Measurements from ENCODE around the gene TEX264.

The TEX264 gene

GRCh38 chr3:51727500-51727899 is 56.4 kb downstream of the TEX264 start:
- TF ChIP-seq GATA2 (IDR thresholded peaks at IDR 0.05; ENCODE audit: low read depth, low read length) (no peak), GATA3 (IDR thresholded peaks at IDR 0.05; ENCODE audit: low read depth, low read length) (no peak)

DNA sequence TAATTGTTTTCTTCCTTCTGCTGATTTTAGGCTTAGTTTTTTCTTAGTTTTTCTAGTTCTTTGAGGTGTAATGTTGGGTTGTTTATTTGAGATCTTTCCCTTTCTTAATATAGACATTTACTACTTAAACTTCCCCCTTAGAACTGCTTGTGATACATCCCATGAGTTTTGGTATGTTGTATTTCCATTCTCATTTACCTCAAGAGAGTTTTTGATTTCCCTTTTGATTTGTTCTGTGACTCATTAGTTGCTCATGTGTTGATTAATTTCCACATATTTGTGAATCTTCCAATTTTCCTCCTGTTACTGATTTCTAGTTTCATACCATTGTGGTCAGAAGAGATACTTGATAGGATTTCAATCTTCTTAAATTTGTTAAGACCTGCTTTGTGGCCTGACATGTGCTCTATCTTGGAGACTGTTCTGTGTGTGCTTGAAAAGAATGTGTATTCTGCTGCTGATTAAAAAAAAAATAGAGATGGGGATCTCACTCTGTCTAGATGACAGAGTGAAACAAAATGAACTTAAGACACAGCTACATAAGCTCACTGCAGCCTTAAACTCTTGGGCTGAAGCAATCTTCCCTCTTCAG is 58.1 kb downstream of the TEX264 start:
- TF ChIP-seq GATA3 (IDR thresholded peaks at IDR 0.05; ENCODE audit: low read depth, low read length) (no peak), GATA2 (IDR thresholded peaks at IDR 0.05; ENCODE audit: low read depth, low read length) (no peak)

- TF ChIP-seq GATA2 (IDR thresholded peaks at IDR 0.05; ENCODE audit: low read depth, low read length) (no peak), GATA3 (IDR thresholded peaks at IDR 0.05; ENCODE audit: low read depth, low read length) (no peak)
Observed at GRCh38 chr3:51733859-51734571, 63.0 kb downstream of the TEX264 start.

GRCh38 chr3:51734572-51734907 is 63.5 kb downstream of the TEX264 start:
- no peak for TF ChIP-seq GATA3 (IDR thresholded peaks at IDR 0.05; ENCODE audit: low read depth, low read length)
- no peak for TF ChIP-seq GATA2 (IDR thresholded peaks at IDR 0.05; ENCODE audit: low read depth, low read length)

DNA sequence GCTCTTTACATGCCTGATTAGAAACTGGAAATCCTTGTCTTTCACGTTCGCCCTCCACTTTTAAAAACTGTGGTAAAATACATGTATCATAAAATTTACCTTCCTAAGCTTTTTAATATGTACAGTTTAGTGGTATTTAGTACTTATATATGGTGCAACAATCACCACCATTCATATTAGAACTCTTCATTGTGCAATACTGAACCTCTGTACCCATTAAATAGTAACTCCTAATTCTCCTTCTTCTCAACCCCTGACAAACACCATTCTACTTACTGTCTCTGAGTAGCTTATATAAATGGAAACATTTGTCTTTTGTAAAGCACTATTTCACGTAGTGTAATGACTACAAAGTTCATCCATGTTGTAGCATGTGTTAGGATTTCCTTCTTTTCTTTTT is 64.0 kb downstream of the TEX264 start:
- TF ChIP-seq GATA3 (IDR thresholded peaks at IDR 0.05; ENCODE audit: low read depth, low read length) (no peak), GATA2 (IDR thresholded peaks at IDR 0.05; ENCODE audit: low read depth, low read length) (no peak)

GRCh38 chr3:51735950-51736349 is 64.9 kb downstream of the TEX264 start:
- no peak for TF ChIP-seq GATA2 (IDR thresholded peaks at IDR 0.05; ENCODE audit: low read depth, low read length)
- no peak for TF ChIP-seq GATA3 (IDR thresholded peaks at IDR 0.05; ENCODE audit: low read depth, low read length)

DNA sequence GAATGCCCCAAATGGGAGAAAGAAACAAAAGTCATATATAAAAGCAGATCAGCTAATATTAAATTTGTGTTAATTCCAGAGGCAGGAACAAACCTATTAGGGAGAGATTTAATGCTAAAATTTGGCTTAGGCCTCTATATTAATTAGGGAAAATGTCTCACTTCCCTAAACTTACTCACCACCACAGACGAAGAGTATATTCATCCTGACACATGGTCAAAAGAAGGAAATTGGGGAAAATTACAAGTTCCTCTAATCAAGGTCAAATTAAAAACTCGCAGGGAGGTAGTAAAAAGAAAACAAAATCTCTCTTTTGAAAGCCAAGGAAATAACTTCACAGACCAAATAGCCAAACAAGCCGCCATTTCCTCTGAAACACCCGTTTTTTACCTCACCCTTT is 68.1 kb downstream of the TEX264 start:
- TF ChIP-seq GATA3 (IDR thresholded peaks at IDR 0.05; ENCODE audit: low read depth, low read length) (no peak), GATA2 (IDR thresholded peaks at IDR 0.05; ENCODE audit: low read depth, low read length) (no peak)

DNA sequence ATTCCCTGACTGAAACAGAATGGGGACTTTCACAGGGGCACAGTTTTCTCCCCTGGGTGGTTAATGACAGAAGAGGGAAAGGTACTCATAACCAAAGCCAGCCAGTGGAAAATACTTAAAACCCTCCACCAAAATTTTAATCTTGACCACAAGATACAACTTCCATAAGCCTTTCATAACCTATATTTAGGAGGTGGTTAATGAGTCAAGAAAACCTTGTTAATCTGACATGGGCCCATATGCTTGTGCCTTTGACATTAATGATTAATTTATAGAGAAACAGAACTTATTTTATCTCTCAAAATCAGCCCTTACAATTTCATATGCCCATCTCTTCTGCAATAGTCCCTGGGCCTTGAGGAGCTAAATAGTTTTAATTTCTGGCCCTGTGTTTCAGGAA is 76.8 kb downstream of the TEX264 start:
- TF ChIP-seq GATA2 (IDR thresholded peaks at IDR 0.05; ENCODE audit: low read depth, low read length) = no peak
- no peak for TF ChIP-seq GATA3 (IDR thresholded peaks at IDR 0.05; ENCODE audit: low read depth, low read length)

DNA sequence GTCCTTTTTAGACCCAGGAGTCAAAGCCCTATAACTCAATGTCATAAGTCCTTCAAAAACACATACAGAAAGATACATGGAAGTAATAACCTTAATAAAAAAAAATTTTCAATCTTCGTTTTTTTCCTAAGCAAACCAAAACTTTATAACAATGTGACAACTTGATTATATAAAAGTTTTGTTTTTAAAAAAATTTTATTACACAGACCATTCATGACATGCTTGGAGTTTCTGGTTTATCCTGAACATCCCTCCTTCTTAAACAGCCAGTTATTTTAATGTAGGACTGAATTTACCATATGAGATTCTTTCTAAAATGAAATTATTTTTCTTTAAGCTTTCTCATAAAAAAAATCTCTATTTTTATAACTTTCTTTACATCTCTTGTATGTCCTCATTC is 77.3 kb downstream of the TEX264 start:
- TF ChIP-seq GATA3 (IDR thresholded peaks at IDR 0.05; ENCODE audit: low read depth, low read length) (no peak), GATA2 (IDR thresholded peaks at IDR 0.05; ENCODE audit: low read depth, low read length) (no peak)

- TF ChIP-seq GATA2 (IDR thresholded peaks at IDR 0.05; ENCODE audit: low read depth, low read length) = no peak
- no peak for TF ChIP-seq GATA3 (IDR thresholded peaks at IDR 0.05; ENCODE audit: low read depth, low read length)
Observed at GRCh38 chr3:51750878-51751277, 79.8 kb downstream of the TEX264 start.

GRCh38 chr3:51751287-51751686 is 80.2 kb downstream of the TEX264 start:
- TF ChIP-seq GATA3 (IDR thresholded peaks at IDR 0.05; ENCODE audit: low read depth, low read length) (no peak), GATA2 (IDR thresholded peaks at IDR 0.05; ENCODE audit: low read depth, low read length) (no peak)

Data from SH-SY5Y (cell line).